Loucy (cell line): ENCODE measurements around the gene BLOC1S6.

Experiments used
- EZH2phosphoT487 ChIP-seq: fragments of 200-600 bp; IDR thresholded peaks from 2 replicates; pipeline ENCODE4 v1.6.1; 2018; ENCODE audit warnings: antibody characterized with exemption, mild to moderate bottlenecking, moderate library complexity, borderline replicate concordance
- TF ChIP-seq, protein P1 (sequence below): fragments of 200-600 bp; sonication (generic); conservative IDR thresholded peaks from 2 replicates; pipeline ENCODE4 v1.5.1; 2014; ENCODE audit warnings: mild to moderate bottlenecking, antibody characterized with exemption, low read length

DNA sequence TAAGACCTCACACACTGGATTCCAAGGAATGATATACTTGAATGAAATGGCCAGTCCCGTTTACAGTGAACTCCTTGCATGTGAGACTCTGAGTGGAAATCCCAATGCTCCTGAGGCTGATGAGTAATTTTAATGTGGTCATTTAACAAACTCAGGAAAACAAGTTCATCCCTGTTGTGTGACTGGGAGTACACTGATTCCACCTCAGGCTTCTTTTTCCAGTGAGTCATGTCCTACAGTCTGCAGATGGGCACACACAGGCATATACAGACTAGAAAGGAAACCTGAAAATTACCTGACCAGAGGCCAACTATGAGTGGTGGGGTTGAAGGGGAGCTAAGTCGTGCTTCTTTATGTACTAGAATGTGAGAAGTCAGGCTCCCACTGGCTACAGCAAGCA lies 53.4 kb downstream of the BLOC1S6 start:
- TF ChIP-seq, protein P1, sequence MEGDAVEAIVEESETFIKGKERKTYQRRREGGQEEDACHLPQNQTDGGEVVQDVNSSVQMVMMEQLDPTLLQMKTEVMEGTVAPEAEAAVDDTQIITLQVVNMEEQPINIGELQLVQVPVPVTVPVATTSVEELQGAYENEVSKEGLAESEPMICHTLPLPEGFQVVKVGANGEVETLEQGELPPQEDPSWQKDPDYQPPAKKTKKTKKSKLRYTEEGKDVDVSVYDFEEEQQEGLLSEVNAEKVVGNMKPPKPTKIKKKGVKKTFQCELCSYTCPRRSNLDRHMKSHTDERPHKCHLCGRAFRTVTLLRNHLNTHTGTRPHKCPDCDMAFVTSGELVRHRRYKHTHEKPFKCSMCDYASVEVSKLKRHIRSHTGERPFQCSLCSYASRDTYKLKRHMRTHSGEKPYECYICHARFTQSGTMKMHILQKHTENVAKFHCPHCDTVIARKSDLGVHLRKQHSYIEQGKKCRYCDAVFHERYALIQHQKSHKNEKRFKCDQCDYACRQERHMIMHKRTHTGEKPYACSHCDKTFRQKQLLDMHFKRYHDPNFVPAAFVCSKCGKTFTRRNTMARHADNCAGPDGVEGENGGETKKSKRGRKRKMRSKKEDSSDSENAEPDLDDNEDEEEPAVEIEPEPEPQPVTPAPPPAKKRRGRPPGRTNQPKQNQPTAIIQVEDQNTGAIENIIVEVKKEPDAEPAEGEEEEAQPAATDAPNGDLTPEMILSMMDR: no peak
- TF ChIP-seq EZH2phosphoT487: no peak
